Activated CD4-positive, alpha-beta T cell treated with anti-CD3 and anti-CD28 coated beads for 4 hours (primary cell): Measurements from ENCODE around the gene XRN2.

Source experiments
- DNase-seq, 2 donors: peaks; one replicate each; pipeline ENCODE4 v3.0.0-alpha.2; 2020

XRN2 gene

DNA sequence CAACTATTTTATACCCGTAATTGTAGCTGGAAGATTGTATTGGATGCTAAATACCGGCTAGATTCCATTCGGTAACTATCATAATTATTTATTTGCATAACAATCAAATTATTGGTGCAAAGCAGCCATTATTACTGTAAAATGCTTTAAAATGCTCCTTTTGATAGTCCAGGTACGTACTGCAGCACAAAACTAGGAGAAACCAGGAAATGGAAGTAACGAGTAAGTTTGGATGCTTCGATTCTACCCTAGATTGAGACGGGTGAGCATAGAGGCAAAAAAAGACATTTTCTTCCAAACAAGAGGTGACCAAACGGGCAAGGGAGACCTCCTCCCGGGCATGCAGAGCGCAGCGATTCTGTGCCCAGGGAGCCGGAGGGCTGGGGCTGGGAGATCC lies 469 bp upstream of the XRN2 start:
- DNase-seq: no peak

DNA sequence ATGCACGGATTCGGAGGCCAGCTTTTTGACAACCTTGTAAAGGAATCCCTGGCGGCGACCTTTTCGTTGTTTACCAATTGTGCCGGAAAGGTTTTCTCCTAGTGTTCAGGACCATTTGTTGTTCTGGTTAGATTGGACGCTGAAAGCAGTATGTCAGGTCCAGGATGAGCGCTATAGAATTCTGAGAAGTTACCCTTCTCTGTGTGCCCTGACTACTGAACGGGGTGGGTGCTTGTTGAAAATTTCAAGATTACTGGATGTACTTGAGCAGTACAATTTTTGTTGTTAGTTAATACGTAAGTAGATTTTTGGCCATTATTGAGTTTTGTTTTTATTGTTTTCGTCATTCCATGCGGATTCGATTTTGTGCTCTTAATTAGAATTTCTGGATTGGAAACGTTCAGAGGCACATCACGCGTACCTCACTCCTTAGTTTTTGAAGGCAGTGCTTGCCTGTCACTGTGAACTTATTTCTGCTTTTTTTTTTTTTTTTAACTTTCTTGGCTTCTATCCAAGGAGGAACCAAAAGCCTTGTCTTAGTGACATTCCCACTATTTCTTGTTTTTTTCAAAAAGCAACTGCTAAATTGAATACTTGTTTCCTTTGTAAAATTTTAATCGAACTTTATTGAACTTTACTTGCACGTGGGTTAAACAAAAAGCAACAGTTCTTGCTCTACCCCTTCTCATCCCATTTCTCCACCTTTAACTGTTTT lies 898 bp downstream of the XRN2 start:
- DNase-seq: no peak

DNA sequence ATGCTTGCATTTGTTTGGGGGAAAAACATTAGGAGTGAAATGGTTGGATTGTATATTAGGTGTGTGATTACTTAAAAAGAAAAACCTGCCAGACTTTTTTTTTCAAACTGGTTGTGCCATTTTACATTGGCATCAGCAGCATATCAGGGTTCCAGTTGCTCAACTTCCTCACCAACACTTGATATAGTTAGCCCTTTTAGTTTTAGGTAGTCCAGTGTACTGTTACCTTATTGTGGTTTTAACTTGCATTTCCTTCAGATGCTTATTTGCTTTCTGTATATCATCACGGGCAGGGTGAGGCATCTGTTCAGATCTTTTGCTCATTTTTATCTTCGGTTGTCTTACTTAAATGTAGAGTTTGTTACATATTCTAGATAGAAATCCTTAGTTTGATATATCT lies 5.2 kb downstream of the XRN2 start:
- DNase-seq: no peak

DNA sequence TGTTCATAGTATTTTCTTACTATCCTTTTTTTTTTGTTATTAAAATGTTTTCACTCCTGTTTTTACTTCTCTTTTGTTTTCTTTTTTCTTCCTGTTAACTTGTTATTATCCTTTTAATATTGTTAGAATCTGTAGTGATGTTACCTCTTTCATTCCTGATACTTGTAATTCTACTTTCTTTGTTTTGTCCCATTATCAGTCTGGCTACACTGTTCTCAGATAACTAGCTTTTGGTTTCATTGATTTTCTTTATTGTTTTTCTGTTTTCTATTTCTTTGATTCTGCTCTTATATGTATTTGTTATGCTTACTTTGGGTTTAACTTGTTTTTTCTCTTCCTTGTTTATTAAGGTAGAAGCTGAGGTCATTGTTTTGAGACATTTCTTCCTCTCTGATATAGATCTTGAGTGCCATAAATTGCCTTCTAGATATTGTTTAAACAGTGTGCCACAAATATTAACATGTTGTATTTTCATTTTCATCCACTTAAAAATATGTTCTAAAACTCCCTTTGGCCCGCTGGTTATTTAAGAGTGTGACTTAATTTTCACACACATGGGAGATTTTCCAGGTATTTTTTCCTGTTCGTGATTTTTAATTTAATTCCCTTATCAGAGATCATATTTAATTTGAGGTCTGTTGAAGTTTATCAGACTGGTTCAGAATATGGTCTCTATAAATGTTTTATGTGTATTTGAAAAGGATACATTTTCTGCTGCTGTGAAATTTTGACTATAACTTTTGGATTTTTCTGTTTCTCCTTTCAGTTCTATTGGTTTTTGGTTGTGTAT lies 6.7 kb downstream of the XRN2 start:
- DNase-seq: no peak

DNA sequence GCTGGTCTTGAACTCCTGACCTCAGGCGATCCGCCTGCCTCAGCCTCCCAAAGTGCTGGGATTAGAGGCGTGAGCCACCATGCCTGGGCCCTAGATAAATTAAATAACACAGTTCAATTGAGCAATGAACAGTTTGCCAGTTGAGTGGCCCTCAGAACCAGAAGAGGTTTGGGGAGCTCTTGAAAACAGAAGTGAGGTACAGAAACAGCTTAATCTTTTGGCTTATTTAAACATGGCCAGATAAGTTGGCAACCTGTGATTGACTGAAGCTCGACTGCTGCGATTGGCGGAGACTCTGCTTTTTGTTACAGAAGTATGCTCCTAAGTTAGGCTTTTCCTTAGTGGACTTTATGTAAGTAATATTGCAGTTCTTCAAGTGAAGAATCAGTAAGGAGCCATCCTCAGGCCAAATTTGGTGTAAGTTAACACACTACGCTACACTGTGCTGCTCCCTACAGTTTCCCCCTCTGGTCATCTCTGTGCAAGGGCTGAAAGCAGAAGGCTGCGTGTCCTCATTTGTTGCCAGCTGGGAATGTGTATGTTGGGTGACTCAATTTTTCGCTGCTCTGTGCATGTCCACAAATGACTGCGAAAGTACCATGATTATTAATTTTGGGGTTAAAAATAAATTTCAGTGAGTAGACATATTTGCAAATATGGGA lies 9.8 kb downstream of the XRN2 start:
- no peak for DNase-seq

DNA sequence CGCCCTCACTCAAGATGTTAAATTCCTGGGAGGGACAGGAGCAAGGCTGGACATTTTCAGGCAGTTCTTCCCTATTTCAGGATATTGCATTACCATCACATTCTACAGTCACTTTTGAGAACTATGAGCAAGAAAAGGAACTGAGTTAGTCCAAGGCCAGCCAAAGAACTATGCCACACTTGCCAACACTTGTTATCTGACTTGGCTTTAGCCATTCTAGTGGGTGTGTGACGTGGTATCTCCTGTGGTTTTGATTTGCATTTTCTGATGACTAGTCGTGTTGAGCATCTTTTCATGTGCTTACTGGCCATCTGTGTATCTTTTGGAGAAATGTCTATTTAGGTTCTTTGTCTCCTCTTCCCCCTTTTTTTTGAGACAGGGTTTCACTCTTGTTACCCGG lies 12.0 kb downstream of the XRN2 start:
- DNase-seq: no peak

DNA sequence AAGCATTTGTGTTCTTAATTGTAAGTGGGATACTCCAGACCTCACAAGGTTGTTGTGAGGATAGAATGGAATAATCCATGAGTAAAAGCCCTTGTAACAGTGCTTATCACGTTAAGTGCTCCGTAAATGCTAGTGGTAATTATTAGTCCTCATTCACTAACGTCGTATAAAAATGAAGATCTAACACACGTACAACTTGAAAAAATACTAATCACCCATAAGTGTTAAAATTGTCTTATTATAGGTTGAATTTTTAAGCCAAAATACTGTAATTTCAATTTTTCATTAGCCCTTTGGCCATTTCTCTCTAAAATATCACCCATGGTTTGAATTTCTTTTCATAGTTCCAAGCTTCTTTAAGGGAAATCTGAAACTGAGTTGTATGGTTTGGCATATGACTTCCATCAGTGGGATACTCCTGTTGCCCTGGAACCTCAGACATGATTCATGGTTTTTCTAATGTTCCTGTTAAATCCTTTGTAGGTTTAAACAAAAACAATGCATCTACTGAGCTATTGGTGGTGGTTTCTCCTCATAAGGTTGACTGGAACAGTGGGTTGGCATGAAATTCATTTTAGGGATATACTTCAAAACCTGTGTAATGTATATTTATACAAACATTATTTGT lies 19.1 kb downstream of the XRN2 start:
- DNase-seq: no peak

DNA sequence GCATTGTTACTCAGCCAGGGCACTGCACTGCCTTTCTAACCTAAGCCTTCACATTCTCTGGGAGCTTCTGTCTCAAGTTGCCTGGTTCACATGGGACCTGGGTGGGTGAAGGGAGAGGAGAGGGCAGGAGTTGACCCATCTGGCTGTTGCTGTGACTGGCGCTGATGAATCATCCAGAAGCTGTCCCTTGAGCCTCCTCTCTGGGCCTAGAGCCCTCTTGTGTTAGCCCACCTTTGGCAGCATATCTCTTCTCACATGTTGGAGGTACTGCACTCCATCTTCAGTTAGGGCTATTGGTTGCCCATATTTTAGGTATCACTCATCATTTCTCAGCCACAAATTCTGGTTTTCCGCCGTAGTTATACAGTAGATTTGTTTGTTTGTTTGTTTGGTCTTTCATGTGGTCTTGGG lies 19.8 kb downstream of the XRN2 start:
- DNase-seq: no peak

DNA sequence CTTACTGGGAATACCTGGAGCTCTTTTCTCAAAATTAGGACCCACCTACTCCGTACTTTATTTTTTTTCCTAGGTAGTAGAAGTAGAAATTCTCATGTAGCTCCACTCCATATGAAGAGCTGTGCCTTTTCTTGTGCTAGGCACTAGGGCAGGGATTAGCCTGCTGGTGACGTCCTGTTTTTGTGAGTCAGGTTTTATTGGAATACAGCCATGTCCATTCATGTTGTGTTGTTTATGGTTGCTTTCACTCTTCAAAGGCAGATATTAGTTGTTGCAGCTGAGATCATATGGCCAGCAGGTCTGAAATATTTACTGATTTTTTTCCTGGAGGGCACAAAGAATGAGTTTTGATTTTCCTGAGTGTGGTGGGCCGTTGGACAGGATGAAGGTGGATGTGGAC lies 20.5 kb downstream of the XRN2 start:
- no peak for DNase-seq

DNA sequence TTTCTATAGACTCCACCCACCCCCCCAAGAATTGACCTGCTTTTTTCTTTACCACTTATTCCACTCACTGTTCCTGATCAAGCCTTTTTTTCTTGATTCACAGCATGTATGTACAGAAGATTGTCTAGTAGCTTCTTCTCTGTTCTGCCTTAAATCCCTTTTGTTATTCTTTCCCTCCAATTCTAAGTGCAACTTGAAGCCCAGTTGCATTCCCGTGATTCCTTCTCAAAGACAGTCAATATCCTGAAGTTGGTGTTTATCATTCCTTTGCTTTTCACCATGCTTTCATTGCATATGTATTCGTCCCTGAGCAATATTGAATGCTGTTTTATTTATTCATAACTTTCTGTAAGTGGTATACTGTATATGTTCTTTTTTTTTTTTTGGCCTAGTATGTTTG lies 21.0 kb downstream of the XRN2 start:
- DNase-seq: no peak

DNA sequence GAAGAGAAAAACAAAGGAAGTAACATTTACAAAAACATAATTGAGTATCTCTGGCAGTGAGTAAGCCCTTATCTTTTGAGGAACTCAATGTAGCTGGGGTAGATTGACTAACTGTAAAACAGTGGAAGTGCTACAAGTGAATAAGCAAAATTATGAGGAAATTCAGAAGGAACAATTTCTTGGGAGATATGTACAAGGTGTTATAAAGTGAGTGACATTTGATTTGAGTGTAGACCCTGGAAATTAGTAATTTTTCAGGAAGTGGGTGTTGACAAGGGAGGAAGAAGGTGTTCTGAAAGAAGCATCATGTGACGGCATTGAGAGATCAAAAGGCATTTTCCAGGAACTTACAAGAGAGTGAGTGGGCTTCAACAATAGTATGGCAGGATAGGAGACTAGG lies 22.2 kb downstream of the XRN2 start:
- no peak for DNase-seq

DNA sequence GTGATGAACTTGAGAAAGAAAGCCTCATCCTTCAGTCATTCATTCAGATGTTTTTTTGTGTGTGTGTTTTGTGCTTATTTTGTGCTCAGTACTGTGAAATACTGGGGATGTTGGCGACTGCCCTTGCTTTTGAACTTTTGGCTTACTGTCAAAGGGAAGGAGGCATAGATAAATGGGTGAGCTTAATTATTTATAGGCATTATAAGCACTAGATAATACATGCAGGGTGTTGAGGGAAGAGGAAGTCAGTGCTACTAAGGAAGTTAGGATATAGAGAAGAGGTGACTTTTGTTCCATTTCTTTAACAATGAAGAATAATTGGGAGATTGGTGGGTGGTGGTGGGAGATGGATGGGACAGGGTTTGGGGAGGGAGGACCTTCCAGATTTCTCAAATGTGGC lies 23.6 kb downstream of the XRN2 start:
- DNase-seq: no peak

DNA sequence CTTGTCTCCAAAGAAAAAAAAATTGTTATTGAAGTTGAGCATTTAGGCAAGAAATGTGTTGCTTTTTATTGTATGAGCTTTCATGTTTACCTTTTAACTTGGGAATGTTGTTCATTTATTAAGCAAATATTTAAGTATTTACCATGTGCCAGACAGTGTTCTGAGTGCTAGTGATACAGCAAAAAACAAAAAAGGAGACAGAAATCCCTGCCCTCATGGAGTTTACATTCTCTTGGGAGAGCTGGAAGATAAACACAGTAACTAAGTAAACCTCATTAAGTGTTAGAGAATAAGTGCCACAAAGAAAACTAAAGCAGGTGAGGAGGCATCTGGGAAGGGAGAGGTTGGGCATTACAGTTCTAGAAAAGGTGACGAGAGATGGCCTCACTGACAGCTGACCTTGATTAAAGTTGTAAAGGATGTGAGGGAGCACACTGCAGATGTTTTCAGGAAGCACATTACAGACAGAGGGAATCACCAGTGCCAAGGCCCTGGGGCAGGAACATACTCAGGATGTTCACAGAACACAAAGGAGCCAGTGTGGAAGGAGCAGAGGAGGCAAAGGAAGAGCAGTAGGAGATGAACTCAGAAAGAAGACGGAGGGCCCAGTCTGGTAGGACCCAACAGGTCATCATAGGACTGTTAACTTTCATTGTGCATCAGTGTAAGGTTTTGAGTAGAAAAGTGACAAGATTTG lies 33.5 kb downstream of the XRN2 start:
- DNase-seq: no peak

DNA sequence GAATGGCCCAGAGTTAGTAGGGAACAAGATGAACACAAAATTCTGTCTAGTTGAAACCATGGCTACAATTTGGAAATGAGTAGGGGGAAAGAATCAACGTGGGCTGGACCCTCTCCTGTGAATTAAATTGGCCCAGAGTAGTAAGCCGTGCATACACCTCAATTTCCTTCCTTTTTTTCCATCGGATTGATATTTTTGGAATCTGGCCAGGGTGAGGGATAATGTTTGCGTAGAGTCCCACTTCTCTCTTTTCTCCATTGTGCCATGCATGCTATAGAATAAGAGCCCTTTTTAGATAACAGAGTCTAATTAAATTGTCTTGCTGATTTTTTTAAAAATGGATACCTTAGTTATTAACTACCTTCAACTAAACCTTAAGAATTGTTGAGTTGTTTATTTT lies 35.2 kb downstream of the XRN2 start:
- DNase-seq: no peak

DNA sequence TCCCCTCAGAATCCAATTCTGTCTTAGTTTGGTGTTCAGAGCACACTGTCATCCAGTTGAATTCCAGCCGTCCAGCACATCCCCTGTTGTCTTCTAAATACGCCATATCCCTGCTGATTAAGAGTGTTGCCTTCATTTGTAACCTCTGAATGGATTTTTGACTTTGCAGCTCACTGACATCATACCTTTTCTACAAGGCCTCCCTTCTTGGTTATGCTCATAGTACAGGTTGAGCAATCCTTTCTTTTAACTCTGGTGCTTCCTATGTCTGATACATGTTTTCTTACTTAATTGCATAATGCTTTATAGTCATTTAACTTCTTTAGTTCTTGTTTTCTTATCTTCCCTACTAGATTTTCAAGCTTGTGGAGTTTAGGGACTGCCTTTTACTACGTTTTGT lies 36.4 kb downstream of the XRN2 start:
- no peak for DNase-seq

DNA sequence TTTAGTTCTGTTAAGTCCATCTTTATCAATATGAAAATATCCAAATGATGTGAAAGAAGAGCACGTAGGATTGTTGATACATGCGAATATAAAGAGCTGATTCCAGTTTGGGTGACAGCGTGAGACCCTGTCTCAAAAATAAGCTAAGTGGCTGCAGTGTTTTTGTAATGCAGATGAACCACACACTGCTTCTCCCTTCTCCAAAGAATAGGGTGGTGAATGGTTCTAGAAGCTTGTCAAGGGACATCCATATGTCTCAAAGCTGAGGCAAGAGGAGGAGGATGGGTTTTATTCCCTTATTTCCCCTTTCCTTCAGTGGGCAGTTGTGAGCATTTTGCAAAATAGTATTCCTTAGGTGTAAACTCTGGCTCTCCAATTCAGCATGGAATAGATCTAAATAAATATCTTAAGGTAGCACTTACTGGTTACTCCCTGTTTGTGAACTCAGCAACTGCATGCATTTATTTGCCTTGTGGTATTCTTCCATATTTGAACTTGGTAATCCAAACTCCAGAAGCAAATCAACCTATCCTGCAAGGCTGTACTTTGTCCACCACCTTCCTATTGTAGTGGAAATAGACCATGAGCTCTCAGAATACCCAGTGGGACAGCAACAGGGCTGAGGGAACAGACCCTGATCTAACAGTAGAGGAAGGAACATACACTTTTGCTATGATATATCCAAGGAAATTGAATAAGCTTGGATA lies 38.0 kb downstream of the XRN2 start:
- DNase-seq: no peak

DNA sequence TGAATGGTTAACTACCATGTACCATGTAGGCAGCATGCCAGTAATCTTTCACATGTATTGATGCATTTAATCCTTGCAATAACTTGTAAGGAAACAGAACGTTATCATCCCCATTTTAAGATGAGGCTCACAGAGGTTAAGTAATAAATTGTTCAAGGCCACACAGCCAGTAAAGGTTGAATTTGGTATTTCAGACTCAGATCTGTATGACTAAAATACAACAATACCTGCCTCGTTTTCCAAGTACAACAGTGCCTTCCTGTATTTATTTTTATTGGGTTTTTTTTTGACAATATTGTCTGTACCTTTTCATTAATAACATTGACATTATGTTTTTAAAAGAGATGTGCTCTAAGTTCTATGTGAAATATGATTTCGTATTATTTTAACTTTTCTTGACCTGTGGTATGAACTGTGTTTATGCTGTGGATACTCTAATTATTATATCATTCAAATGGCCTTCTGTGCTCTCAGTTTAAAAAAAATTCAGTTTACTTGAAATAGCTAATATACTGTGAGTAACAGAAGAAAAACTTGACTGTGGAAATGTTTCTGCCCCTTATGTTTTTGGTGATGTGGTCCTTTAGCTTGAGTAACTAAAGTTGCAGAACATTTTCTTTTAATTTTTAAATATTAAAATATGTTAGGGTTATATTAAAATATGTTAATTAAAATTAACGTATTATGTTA lies 39.7 kb downstream of the XRN2 start:
- no peak for DNase-seq

DNA sequence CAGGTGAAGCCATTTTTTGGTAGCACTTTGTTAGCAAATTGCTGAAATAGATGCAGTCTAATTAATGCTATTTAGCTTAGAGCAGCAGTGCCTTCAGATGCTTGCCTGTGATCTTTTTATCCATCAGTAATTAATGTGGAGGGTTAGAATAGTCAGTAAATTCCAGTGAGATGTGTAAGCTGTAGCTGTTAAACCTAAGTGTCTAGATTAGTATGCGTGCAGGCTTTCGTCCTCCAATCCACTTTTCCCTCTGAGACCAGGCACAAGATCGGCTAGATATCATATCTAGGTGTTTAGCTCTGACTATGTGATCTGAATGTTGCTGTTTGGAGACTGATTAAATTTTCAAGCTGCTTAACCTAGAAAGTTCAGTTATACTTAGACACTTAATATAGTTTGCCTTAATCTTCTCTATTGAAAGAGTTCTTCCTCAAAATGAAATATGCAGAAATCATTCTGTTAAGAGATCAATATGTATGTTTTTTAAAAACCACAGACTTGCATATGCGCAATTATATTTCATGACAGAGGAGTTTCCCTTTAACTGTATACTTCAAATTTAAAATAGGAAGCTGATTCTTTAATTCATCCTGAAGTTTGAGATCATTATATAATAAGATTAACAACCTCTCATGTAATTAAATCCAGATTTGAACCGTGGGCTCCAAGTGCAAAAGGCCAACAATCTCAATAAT lies 41.2 kb downstream of the XRN2 start:
- DNase-seq: no peak

DNA sequence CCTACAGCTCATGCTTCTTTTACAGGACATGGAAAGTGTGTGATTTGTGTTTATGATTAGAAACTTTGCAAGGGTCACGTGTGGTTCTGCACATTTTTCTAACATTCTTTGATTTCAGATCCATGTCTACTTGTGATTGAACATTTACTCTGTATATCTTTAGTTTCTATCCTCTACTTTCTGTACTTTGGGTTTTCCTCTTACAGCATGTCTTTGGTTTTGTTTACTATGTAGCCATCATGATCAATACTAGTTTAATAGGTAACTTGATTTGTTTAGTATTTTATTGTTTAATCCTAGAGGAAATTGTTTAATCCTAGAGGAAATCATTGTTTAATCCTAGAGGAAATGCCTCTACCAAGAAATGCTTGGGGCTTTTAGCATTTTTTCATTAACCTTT lies 41.8 kb downstream of the XRN2 start:
- no peak for DNase-seq

DNA sequence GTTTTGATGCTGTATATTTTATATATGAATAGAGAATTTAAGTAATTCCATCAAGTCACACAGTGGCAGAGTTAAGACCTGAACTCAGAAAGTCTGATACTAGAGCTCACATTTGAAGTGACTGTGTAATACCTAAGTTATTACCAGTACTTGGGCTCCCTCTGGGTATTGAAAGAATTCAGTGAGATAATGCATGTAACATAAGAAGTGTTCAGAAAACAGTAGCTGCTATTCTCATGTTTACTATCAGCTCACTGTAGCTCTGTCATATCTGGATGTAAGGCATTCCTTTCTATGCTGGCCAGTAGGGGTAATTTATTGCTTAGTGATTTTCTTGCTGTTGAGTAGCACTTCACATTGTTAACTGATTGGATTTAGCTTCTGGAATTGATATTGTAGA lies 49.6 kb downstream of the XRN2 start:
- no peak for DNase-seq

DNA sequence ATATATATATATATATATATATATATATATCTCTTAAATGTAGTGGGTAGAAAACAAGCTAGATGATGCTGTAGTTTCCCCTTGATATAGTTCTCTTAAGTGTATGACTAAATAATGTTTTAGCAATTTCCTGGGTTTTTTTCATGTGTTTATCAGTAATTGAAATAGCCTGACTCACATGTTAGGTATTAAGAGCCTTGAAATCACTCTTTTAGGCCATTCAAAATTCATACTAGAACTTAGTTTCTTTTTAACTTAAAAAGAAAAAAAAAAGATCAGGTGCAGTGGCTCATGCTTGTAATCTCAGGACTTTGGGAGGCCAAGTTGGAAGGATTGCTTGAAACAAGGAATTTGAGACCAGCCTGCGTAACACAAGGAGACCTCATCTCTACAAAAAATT lies 50.1 kb downstream of the XRN2 start:
- DNase-seq: no peak
